GM12878 (cell line): Measurements from ENCODE around the gene IL5. TPM values are rescaled to one million over a fixed set of nuclear protein-coding genes. Genes with fewer than 3 reads are reported as not detected.

Source experiments
- ATAC-seq: fragments of 200-7000 bp; cut with Tn5 transposase; 3 replicates; pipeline ENCODE4 v1.9.1; 2020; ENCODE audit warnings: mild to moderate bottlenecking, moderate library complexity
- BruUV-seq: library from RNA; stranded (reverse); fragments of 400-500 nt; replicated peaks from 2 replicates; lab custom pipeline; 2021; lab: Mats Ljungman, UMichigan
- CTCF ChIA-PET: fragments of 300-600 bp; sonication (Branson Sonifier 250); formaldehyde crosslinking; extraction: SDS; loops from one replicate; lab custom pipeline; 2021; ENCODE audit warnings: inconsistent platforms; lab: Yijun Ruan, JAX
- POLR2A ChIA-PET: fragments of 350-600 bp; formaldehyde crosslinking; extraction: SDS; loops from one replicate; lab custom pipeline; 2021; ENCODE audit warnings: inconsistent platforms; lab: Charles Lee
- RAD21 ChIA-PET: fragments of 300-600 bp; sonication (Branson Sonifier 250); formaldehyde crosslinking; loops from one replicate; lab custom pipeline; 2023; ENCODE audit warnings: antibody characterized with exemption; ENCODE audit not compliant: unreplicated experiment; lab: Charles Lee
- SMC1A ChIA-PET: fragments of 300-600 bp; sonication (Branson Sonifier 250); formaldehyde crosslinking; loops from one replicate; lab custom pipeline; 2023; ENCODE audit not compliant: unreplicated experiment, uncharacterized antibody; lab: Charles Lee
- DNase-seq: peaks from one replicate; pipeline ENCODE4 v3.0.0-alpha.2; 2011; ENCODE audit warnings: low read depth, low spot score
- FAIRE-seq: peaks from 3 replicates; lab custom pipeline; 2011; peaks lifted over from hg19 to GRCh38; lab: Jason Lieb, UNC
- H2AFZ ChIP-seq: 2 replicates; pipeline ENCODE4 v1.6.0; 2011; ENCODE audit warnings: low read depth, low read length, control low read depth; ENCODE audit not compliant: control insufficient read depth
- H3K27ac ChIP-seq: 2 replicates; pipeline ENCODE4 v1.5.1; 2011; ENCODE audit warnings: control low read depth; ENCODE audit not compliant: control insufficient read depth, insufficient read depth
- H3K27me3 ChIP-seq, 2 experiments: replicated peaks in 1 of 2; 2 replicates each; pipeline versions ENCODE4 v1.6.0 to v1.6.1; 2011; ENCODE audit warnings: low read length in 1 of 2; ENCODE audit not compliant: control insufficient read depth in 2 of 2, insufficient read depth in 2 of 2
- H3K36me3 ChIP-seq, 2 experiments: 2 replicates each; pipeline ENCODE4 v1.5.1; 2011; ENCODE audit warnings: low read length in 1 of 2; ENCODE audit not compliant: control insufficient read depth in 2 of 2, insufficient read depth in 2 of 2
- H3K4me1 ChIP-seq: 2 replicates; pipeline ENCODE4 v1.6.1; 2011; ENCODE audit warnings: mild to moderate bottlenecking, low read length, moderate library complexity, mixed read lengths; ENCODE audit not compliant: control insufficient read depth, insufficient read depth
- H3K4me2 ChIP-seq: 2 replicates; pipeline ENCODE4 v1.6.0; 2011; ENCODE audit warnings: control low read depth; ENCODE audit not compliant: control insufficient read depth, insufficient read depth
- H3K4me3 ChIP-seq: fragments of 200-600 bp; sonication (generic); 2 replicates; pipeline ENCODE4 v1.5.1; 2016
- H3K79me2 ChIP-seq: 2 replicates; pipeline ENCODE4 v1.6.0; 2011; ENCODE audit warnings: low read length; ENCODE audit not compliant: control insufficient read depth, insufficient read depth
- H3K9ac ChIP-seq: 2 replicates; pipeline ENCODE4 v1.8.0; 2011; ENCODE audit warnings: low read length, control low read depth, mixed read lengths; ENCODE audit not compliant: control insufficient read depth, insufficient read depth
- H3K9me3 ChIP-seq: replicated peaks from 3 replicates; pipeline ENCODE4 v1.5.1; 2011; ENCODE audit warnings: mild to moderate bottlenecking, low read length; ENCODE audit not compliant: control insufficient read depth, insufficient read depth
- H4K20me1 ChIP-seq: 2 replicates; pipeline ENCODE4 v1.6.0; 2011; ENCODE audit not compliant: control insufficient read depth, insufficient read depth
- POLR2AphosphoS5 ChIP-seq: IDR thresholded peaks from 2 replicates; pipeline ENCODE4 v1.6.1; 2011; ENCODE audit warnings: mild to moderate bottlenecking, low read length, inconsistent platforms
- STAT1 ChIP-seq: fragments of 450-650 bp; conservative IDR thresholded peaks from 2 replicates; pipeline ENCODE4 v1.6.1; 2014; ENCODE audit warnings: antibody characterized with exemption, mild to moderate bottlenecking
- ZNF384 ChIP-seq: IDR thresholded peaks from 2 replicates; pipeline ENCODE4 v1.6.1; 2012; ENCODE audit warnings: low read depth, mild to moderate bottlenecking, low read length, improper control_type of control experiment, borderline replicate concordance
- WGBS: methylation state at CpG from one replicate; pipeline ENCODE4 v1.1.6; 2016; ENCODE audit warnings: low lambda C conversion rate; ENCODE audit not compliant: insufficient replicate concordance, insufficient coverage; ENCODE audit errors: missing lambda C conversion rate; 5-methylcytosine and 5-hydroxymethylcytosine counted together
- in situ Hi-C: fragments of 300-500 bp; cut with MboI; formaldehyde crosslinking; loops from 9 replicates; pipeline ENCODE4 v1.14.3; 2018; ENCODE audit warnings: mixed read lengths
- intact Hi-C: fragments of 100-400 bp; cut with micrococcal nuclease; formaldehyde crosslinking; loops from one replicate; pipeline ENCODE4 v1.14.2; 2022; ENCODE audit not compliant: unreplicated experiment
- polyA plus RNA-seq, 11 experiments: library from polyadenylated mRNA; depleted of rRNA in 4 of 11; unstranded in 6 of 11; stranded (reverse) in 5 of 11; fragments of >200 nt; fragmentation: Nextera tagmentation in 4 of 11; fragmentation: Illumina TruSeq in 1 of 11; extraction: Ambion mirVana in 4 of 11; extraction: Trizol in 1 of 11; gene quantifications; 1 replicate in 1 of 11; 2 replicates in 10 of 11; pipeline versions ENCODE4 v1.2.1 to v1.2.3, GENCODE V29; 2011 to 2016; ENCODE audit warnings: inconsistent platforms in 2 of 11, missing spikeins in 2 of 11, low read depth in 1 of 11
- total RNA-seq, 4 experiments: library from RNA; depleted of rRNA in 3 of 4; stranded (reverse); fragments of >200 nt in 3 of 4; fragmentation: Illumina TruSeq in 1 of 4; extraction: Trizol in 1 of 4; gene quantifications; 2 replicates each; pipeline versions ENCODE4 v1.2.1 to v1.2.3, GENCODE V29; 2013 to 2021
- TF ChIP-seq, protein P1 (sequence below): fragments of 450-650 bp; IDR thresholded peaks from 2 replicates; pipeline ENCODE4 v1.6.1; 2017; ENCODE audit warnings: low read depth, mild to moderate bottlenecking, moderate library complexity

Gene IL5
- total and polyA plus RNA-seq, 10 of the 15 experiments (the other 5 are each of a cell fraction or from before 2014, with no cell fraction given), result not detected

DNA sequence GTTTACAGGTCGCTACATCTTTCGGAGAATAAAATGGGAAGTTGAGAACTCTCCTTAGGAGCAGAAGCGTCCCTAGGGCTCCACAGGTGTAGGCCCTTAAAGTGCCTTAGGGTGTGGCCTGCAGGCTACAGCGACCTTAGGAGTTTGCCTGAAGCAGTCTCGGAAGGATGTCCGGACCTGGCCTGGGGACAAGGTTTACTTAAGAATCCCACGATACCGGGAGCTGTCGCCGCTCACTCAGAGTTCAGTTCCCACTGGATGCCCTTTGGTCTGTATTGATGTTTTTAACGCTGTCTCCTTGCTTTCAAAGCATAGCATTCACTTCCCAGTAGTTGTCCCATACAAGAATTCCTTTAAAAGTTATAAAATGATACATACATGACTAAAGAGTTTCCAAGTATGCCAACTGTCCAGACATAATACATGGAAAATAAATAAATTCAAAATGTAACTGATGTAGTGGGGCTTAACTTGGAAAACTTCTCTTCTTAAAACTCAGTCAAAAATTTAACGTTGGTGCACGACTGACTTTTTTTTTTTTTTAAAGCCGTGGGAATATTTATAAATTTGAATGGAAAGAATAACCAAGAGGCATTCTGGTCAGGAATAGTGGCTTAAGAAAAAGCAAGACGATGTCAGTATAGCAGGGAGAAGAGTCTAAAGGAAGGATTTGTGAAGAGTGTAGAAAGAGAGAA, 14.3 kb upstream of the IL5 start:
- in situ Hi-C loops (no loop called here), intact Hi-C loops (no loop called here)
- H3K79me2 ChIP-seq, result peaks cover 48% of the 10 kb centered on the region
- peak; percentile 75 for ATAC-seq
- TF ChIP-seq, protein P1, sequence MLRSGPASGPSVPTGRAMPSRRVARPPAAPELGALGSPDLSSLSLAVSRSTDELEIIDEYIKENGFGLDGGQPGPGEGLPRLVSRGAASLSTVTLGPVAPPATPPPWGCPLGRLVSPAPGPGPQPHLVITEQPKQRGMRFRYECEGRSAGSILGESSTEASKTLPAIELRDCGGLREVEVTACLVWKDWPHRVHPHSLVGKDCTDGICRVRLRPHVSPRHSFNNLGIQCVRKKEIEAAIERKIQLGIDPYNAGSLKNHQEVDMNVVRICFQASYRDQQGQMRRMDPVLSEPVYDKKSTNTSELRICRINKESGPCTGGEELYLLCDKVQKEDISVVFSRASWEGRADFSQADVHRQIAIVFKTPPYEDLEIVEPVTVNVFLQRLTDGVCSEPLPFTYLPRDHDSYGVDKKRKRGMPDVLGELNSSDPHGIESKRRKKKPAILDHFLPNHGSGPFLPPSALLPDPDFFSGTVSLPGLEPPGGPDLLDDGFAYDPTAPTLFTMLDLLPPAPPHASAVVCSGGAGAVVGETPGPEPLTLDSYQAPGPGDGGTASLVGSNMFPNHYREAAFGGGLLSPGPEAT, result 0 out of 2 replicates have a peak, but pooled peaks have one; percentile 5
- TF ChIP-seq ZNF384 (peak; percentile 14; the same call in 1 of the 2 replicates), STAT1 (no peak), POLR2AphosphoS5 (0 out of 2 replicates have a peak, but pooled peaks have one; percentile 13)
- peaks cover 7% of the 10 kb centered on the region; the same call in 2 of the 3 replicates for H3K9me3 ChIP-seq
- RAD21 ChIA-PET, result interaction anchor here (1.8 kb wide), 1 partner anchor 104 kb away, joined by 7 read pairs; no protein-coding TSS in a partner anchor
- H4K20me1 ChIP-seq, result no peaks in the 10 kb centered on the region
- peak; percentile 19 for DNase-seq
- peak overlapping the region; percentile 96 for H3K27ac ChIP-seq
- CTCF ChIA-PET, result interaction anchor here (0.7 to 3.7 kb wide), 2 partner anchors 31 to 58 kb away, joined by 3 to 18 read pairs; no protein-coding TSS in a partner anchor
- H3K4me1 ChIP-seq, result no peaks in the 10 kb centered on the region; the same call in 1 of the 2 replicates
- no TSS peak for BruUV-seq
- SMC1A ChIA-PET, result interaction anchor here (0.8 kb wide), 1 partner anchor 31 kb away, joined by 6 read pairs; no protein-coding TSS in a partner anchor
- H3K36me3 ChIP-seq, result peaks cover 0 to 7% of the 10 kb centered on the region in 2 experiments
- no peaks in the 10 kb centered on the region for H3K27me3 ChIP-seq
- H3K4me2 ChIP-seq, result peak overlapping the region; percentile 95
- peak overlapping the region; percentile 95 for H2AFZ ChIP-seq
- FAIRE-seq, result peak; percentile 13
- H3K4me3 ChIP-seq, result peak overlapping the region; percentile 88
- H3K9ac ChIP-seq, result peak overlapping the region; percentile 97
- WGBS, result under 1% methylated on average over 15 of the region's 15 CpGs
- POLR2A ChIA-PET, result interaction anchor here (0.5 to 1.4 kb wide), 4 partner anchors 11 to 233 kb away, joined by 3 to 4 read pairs (median 4); partner anchors contain the start of gene CCNI2
